GM18873 (cell line): ENCODE results near the gene SLC12A3.
"Not testable (repeated sequence)": the region's sequence is repeated elsewhere in the genome, so short reads cannot be mapped to it uniquely, and the experiment has no call there.

Experiments
- ATAC-seq: cut with Tn5 transposase; IDR thresholded peaks from one replicate; pipeline ENCODE4 v1.9.1; 2021; ENCODE audit warnings: mild to moderate bottlenecking, moderate library complexity, moderate number of reproducible peaks; ENCODE audit not compliant: unreplicated experiment, low FRiP score

SLC12A3 gene

DNA sequence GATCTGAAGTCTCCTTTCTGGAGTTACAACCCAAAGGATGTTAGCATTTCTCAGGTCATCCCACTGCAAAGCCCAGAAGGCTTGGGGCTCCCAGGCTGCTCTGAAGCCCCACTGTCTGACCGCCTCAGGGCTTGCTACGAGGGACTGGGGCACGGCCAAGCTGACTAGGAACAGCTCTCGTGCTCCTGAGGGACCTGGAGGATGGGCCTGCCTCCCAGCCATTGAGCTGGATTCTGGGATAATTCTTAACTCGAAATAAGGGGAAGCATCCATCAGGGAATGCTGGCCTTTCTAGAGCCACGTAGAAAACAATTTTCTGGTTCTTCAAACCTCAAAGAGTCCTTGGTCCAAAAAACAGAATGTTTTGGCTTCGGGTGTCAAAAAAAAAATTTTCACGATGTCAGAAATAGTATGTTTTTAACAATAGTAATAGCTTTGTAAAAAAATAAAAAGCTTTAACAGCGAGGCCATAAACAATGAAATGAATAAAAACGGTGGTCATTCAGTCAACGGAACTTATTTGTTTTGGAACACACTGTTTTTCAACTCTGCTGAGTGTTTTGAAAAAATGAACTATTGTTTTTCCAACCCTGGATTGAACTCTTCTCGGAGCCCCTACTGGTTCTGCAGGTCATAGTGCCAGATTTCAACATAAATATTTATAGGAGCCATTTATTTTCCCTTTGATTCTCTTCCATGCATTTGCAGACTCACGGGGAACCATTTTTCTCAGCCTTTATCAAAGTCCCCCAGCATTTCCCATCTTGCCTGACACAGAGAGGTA, 50.5 kb downstream of the SLC12A3 start:
- no peak for ATAC-seq

DNA sequence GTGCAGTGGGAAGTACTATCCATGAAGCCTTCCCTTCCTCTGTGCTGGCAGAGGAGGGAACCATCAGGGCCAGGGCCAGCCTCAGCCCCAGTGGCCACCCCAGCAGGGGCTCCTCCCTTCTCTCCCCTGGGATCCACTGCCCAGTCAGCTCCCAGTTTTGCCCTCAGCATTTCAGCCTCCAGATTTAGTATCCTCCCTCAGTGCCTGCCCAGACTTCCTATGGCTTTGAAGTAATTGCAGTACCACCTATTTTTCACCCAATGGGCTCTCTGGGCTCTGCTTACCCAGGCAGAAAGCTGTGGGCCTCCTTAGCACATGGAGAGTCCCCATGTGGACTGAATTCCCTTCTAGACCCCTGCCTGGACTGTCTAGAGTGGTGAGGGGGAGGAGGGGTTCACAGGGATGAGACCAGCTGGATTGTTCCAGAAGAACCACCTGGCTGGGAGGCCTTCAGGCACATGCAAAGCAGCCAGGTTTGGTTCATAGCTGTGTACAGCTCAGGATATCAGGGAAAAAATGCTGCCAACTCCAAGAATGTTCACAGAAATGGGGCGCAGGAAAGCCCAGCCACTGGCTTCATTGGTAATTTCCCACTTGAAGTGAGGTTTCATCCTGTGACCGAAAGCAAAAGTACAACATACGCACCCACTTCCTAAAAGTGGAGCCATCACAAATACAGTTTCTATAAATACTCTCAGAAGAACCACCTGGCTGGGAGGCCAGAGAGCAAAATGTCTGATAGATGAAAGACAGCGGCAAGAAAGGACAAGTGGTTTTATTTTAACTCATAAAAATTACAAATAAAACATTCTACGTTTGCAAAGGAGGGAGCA, 51.8 kb downstream of the SLC12A3 start:
- ATAC-seq, result peak; percentile 73

DNA sequence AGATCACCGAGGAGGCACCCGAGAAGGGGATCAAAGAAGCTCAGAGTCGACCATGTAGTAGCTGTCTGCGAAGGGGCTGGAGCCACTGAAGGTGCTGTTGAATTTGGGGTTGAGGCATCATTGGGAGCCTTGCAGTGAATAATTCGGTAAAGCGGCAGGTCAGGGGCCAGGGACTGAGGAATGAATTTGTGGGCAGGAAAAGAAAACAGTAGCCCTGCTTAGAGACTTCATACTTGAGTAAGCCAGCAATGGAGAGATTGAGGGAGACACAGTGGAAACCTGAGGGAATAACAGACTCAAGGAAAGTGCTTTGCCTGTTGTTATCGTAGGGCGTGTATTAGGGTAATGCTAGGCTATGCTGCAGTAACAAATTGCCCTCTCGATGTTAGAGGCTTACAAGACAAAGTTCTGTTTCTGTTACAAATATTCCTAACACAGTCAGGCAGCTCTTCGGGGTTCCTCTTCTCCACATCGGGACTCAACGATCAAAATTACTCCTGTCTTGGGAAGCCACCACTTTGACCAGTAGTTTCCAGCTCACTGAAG, 53.5 kb downstream of the SLC12A3 start:
- ATAC-seq, result no peak

DNA sequence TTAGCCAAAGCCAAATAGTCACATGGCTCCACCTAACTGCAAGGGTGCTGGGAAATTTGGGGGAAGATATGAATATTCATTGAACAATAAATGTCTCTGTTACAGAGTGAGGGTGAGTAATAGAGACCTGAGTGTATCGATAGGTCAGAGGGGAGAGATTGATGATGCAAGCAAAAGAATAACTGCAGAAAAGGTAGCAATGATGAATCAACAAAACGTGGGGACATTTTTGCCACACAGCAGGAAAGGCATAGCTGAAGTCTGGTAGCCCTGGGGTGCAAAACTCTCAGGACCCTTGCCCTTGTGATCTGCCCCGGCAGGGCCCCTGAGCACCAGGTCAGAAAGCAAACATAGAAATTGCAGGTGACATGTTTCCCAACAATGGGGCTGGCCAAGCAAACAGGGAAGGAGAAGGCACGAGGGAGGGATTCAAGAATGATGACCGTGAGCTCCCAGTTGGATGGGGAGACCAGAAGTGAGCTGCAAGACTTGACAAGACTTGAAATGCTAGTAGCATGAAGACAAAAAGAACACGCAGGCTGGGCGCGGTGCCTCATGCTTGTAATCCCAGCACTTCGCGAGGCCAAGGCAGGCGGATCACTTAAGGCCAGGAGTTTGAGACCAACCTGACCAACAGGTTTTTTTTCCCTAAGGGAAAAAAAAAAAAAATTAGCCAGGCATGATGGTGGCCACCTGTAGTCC, 54.2 kb downstream of the SLC12A3 start:
- ATAC-seq, result no peak

DNA sequence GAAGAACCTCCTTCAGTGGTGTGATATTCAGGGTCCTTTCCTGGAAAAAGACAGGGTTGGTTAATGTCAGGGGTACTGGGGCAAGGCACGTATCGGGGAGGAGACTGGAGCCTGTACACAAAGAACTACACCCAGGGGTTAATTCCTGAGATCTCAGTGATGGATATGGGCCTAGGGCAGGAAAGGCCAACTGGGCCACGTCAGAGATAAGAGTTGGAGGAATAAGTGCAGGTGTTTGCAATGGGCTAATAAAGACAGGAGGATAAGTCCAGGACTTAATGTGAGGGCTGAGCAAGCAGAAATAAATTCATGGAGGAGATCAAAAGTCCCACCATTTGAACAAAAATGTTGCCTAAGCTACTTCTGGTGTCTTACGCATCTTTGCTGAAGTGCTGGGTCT, 56.6 kb downstream of the SLC12A3 start:
- no peak for ATAC-seq

DNA sequence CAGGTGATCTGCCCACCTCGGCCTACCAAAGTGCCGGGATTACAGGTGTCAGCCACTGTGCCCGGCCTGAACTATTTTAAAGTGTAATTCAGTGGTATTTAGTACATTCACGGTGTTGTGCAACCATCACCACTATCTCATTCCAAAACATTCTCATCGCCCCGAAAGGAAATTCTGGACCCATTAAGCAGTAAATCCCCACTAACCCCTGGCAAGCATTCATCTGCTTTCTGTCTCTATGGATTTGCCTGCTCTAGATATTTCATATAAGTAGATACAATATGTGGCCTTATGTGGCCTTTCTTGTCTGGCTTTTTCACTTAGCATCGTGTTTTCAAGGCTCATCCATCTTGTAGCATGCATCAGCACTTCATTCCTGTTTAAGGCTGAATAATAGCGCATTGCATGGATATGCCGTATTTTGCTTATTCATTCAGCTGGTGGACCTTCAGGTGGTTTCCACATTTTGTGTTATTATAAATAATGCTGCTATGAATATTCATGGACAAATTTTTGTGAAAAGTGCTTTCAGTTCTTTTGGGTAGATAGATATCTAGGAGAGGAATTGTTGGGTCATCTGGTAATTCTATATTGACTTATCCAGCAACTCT, 58.6 kb downstream of the SLC12A3 start:
- ATAC-seq, result no peak

DNA sequence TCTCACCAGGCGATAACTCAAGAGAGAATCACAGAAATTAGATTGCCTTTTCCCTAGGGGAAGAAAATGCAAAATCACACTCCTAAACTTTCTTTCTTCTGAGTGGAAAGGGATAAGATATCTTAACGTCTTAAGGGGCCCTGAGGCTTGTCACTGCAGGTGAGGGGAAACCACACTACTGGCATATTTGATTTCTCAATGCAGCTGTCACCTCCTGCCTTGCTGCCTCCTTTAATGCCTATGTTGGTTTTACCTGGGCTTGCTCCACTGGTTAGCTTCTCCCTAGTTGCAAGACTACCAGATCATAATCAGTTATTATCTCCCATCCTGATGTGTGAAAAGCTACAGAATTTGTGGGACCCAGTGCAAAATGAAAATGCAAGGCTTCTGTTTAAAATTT, 62.5 kb downstream of the SLC12A3 start:
- ATAC-seq, result no peak

DNA sequence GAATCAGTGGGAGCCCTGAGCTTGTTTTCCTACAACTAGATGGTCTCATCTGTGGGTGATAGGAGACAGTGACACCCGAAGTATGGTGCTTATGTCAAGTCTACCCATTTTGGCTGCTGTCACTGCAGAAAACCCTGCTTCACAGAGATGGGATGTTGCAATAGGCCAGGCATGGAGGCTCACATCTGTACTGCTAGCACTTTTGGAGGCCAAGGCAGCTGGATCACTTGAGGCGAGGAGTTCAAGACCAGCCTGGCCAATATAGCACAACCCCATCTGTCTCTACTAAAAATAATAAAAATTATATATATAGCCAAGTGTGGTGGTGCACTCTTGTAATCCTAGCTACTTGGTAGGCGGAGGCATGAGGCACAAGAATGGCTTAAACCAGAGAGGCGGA, 64.6 kb downstream of the SLC12A3 start:
- ATAC-seq, result no peak

DNA sequence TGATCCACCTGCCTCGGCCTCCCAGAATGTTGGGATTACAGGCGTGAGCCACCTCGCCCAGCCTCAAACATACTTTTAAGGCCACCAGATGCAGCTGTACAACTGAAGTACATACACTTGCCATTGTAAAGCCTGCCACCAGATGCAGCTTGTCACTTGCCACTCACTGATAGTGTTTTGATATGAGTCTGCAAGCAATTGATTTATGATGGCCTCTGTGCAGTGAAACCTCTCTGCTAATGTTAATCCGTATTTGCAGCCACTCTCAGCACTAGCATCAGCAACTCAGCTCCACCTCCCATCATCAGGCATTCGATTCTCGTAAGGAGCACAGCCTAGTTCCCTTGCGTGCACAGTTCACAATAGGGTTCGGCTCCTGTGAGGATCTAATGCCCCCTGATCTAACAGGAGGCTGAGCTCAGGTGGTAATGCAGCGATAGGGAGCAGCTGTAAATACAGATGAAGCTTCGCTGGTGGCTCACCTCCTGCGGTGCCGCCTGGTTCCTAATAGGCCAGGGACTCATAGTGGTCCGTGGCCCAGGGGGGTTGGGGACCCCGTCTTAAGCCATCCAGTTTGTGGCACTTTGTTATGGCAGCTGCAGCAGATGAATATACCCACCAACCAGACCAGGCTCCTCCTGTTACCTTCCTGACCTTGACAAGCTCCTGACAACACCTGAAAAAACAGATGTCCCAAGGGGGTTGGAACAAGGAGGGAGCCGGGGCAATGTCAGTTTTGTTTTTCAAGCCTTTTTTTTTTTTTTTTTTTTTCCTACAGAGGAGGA, 65.7 kb downstream of the SLC12A3 start:
- no peak for ATAC-seq

DNA sequence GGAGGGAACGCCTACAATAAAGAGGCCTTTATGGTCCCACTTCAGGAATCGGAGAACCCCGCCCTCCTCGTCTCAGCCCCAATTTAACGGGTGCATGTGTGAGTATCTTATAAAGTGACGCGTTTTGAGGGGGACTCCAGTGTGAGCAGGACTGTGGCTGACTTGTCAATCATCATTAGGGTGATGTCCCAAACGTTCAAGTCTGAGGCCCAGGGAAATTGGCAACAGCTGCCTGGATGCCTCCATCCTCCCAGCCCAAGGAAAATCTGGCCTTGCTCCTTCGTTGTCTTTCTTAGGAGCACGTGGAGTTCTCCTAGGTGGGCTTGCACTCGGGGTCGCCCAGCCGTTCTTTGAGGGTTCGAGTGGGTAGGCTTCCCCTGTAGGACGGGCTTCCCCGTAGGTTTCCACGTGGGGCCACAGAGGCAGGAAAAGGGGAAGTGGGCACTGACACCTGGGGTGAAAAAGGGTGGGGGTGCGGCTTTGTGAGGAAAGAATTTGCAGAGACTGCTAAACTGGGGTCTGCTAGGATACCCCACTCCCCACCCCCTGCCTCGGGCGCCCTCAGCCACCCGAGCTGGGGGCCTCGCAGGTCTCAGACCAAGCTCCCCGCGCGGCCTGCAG, 66.4 kb downstream of the SLC12A3 start:
- peak; percentile 36 for ATAC-seq

DNA sequence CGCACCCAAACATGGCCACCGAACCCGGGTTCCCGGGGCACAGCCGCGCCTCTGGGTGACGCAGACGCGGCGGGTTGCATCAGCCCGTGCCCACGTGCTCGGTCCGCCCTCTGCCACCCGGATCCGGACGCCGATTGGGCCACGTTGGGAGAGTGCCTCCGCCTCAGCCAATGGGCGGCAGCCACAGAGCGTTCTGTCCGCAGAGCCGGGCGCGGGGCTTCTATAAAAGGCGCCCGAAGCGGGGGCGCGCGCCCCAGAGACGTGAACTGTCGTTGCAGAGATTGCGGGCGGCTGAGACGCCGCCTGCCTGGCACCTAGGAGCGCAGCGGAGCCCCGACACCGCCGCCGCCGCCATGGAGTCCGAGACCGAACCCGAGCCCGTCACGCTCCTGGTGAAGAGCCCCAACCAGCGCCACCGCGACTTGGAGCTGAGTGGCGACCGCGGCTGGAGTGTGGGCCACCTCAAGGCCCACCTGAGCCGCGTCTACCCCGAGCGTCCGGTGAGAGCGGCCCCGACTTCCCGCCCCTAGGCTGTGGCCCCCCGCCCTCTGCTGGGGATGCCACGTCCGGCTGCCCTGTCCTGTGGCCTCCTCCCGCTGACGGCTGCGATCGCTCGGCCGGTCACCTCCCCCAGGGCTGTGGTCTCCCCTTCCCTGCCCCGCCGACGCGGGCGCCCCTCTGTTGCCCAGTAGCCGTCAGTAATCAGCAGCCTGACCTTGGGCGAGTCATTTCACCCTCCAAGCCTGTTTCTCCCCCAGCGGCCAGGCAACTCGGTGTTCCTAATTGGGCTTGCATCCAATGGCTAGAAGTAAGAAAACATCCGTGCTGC, 67.1 kb downstream of the SLC12A3 start, which contains the start of gene HERPUD1:
HERPUD1 (plus strand) TSS at position 251 of the 829 bp plus-strand sequence; CDS start at position 354, 103 bp downstream.
- ATAC-seq, result peak; percentile 76

DNA sequence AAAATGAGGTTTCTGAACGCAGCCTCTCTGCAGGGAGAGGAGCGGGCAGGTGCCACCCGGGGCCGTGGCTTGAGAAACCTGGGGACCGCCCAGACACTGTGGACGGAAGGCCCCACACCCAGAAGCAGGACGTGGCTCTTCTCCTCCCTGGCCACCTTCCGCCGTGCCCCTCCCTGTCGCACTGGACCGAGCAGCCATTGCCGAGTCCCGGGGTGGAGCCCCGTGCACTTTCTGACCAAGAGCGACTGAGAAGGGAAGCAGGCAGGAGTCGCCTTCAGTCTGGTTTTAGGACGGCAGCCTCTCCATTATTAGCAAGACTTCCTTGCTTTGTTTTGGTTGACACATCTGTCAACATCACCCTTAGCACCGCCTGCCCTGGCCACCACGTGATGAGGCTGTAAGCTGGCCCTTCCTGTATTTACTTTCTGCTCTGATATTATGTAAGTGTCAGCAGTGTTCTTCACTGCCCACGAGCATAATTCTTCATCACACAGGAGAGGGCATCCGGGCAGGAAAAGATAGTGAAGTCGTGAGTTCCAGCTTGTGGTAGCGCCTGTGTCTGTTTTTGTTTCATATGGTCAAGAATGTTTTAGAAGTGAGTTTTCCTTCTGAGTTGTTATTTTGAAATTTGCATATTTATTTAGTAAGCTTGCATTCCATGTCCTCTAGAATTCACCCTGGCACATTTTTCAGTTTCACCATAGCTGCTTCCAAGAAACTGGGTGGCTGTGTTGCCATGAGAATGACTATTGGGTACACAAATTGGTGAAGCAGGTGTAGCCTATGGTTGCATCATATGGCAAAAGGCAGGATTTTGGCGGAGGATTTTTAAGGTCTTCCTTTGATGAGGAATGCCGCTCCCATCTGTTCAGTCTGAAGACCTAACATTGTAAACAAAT, 68.0 kb downstream of the SLC12A3 start:
- ATAC-seq, result peak; percentile 10

DNA sequence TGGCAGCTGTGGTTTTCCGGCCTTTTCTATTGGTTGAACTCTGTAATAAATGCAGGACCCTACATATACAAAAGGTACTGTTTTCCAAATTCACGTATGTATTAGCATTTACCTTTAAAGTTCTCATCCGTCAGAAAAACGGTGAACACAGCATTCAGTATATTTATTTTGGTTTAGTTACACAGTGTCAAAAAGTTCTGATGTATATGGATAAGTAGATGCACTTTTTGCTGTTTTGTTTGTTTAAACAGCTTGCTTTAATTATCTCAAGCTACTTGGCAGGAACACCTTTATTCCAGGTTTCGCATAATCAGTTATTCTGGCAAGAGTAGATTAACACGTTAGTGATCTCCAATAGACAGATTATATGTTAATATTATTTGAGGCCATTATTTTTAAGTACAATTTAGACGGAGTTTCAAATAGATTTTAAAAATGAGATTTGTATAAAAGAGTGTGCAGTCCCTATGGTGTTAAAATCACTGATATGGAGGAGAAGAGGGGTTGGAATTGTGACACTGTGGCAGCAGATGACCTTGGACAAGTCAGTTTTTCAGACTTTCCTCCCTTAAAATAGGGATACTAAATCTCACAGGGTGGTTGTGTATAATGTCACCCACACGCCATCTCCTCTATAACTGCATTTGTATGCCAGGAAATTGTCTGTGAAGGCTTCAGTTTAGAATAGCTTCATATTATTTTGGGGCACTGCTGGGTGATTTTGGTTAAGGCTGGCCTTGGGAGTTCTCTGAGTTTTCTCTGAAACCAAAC, 69.0 kb downstream of the SLC12A3 start:
- ATAC-seq, result no peak

DNA sequence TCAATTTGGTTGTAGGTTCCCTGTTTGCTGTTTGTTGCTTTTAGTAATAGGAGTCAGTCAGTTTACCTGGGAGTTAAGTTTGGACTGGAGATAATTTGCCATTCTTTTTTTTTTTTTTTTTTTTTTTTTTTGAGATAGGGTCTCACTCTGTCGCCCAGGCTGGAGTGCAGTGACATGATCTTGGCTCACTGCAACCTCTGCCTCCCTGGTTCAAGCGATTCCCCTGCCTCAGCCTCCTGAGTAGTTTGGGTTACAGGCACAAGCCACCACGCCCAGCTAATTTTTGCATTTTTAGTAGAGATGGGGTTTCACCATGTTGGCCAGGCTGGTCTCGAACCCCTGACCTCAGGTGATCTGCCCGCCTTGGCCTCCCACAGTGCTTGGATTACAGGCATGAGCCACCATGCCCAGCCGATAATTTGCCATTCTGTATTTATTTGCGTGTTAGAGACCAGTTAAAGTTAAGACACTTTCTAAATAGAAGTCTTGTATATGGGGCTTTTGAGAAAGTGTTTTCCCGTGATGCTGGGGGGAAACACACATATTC, 69.7 kb downstream of the SLC12A3 start:
- ATAC-seq, result not testable (repeated sequence)

DNA sequence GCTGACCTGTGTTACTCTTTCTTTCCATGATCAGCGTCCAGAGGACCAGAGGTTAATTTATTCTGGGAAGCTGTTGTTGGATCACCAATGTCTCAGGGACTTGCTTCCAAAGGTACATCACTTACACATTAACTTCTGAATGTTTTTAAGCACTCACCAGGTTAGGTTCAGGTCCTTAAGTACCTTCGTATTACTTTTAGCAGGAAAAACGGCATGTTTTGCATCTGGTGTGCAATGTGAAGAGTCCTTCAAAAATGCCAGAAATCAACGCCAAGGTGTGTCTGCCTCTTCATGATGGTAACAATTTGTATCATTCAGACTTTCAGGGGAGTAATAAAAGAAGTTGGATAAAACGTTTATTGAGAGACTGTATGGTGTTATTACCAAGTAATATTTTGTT, 70.2 kb downstream of the SLC12A3 start:
- no peak for ATAC-seq

DNA sequence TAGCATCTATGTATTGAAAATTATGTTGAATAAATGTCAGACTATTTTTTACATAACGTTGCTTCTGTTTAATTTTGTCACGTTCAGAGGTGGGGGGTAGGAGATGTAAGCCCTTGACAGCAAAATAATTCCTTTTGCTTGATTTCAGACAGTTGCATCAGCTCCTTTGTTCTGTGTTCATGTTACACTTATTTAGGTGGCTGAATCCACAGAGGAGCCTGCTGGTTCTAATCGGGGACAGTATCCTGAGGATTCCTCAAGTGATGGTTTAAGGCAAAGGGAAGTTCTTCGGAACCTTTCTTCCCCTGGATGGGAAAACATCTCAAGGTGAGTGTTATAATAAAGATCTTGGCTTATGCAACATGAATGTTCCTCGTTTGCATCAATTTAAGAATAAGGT, 71.5 kb downstream of the SLC12A3 start:
- no peak for ATAC-seq
